Aortic smooth muscle cell (primary cell): ENCODE measurements around the gene FOLR1. TPM values are rescaled to one million over a fixed set of nuclear protein-coding genes. Genes with fewer than 3 reads are reported as not detected.

Experiments
- total RNA-seq: library from RNA; depleted of rRNA; stranded (reverse); fragments of >200 nt; gene quantifications from 2 replicates; pipeline ENCODE4 v1.2.3, GENCODE V29; 2014

The FOLR1 gene
- total RNA-seq: not detected in 2 replicates

GRCh38 chr11:72191961-72192381 lies at the start of gene FOLR1:
Gene FOLR1 (plus strand): TSS chr11:72192140. CDS start chr11:72192174, 34 bp downstream.

GRCh38 chr11:72216638-72217037 lies 24.7 kb downstream of the FOLR1 start, which contains the start of gene FOLR2:
Gene FOLR2 (plus strand): TSS chr11:72216794. CDS start chr11:72218585, 1,791 bp downstream.

GRCh38 chr11:72224564-72225410 lies 32.8 kb downstream of the FOLR1 start, which contains the start of gene INPPL1:
Gene INPPL1 (plus strand): TSS chr11:72224767. CDS start chr11:72224985, 218 bp downstream.

GRCh38 chr11:72244060-72244360 lies 52.1 kb downstream of the FOLR1 start, which contains the start of gene PHOX2A:
Gene PHOX2A (minus strand): TSS chr11:72244176. CDS start chr11:72244004, 172 bp downstream.

Other genes with a start within 250 kb of the FOLR1 start
- gene IL18BP, start 193.2 kb upstream of the FOLR1 start, total RNA-seq: 1.6 and 2.2 TPM in 2 replicates
- gene NUMA1, start 111.6 kb upstream of the FOLR1 start, total RNA-seq: 110 and 132 TPM in 2 replicates
- 7.7 and 9.0 TPM in 2 replicates for gene LRRC51, start 111.3 kb upstream of the FOLR1 start, total RNA-seq
- 68.2 and 81.2 TPM in 2 replicates for gene LAMTOR1, start 88.8 kb upstream of the FOLR1 start, total RNA-seq
- gene TOMT, start 86.2 kb upstream of the FOLR1 start, total RNA-seq: not detected in 2 replicates
- gene ANAPC15, start 79.4 kb upstream of the FOLR1 start, total RNA-seq: 40.7 and 47.6 TPM in 2 replicates
- 0.13 and 0.50 TPM in 2 replicates for gene FOLR3, start 56.4 kb upstream of the FOLR1 start, total RNA-seq
- gene FOLR2, start 24.7 kb downstream of the FOLR1 start, total RNA-seq: not detected in 2 replicates
- gene INPPL1, start 32.6 kb downstream of the FOLR1 start, total RNA-seq: 40.1 and 41.6 TPM in 2 replicates
- not detected in 2 replicates for gene PHOX2A, start 52.0 kb downstream of the FOLR1 start, total RNA-seq
- gene CLPB, start 242.4 kb downstream of the FOLR1 start, total RNA-seq: 21.7 and 26.4 TPM in 2 replicates